Fibroblast of lung (primary cell): ENCODE data around the gene ESPN.

Source experiments
- CTCF ChIP-seq, 2 donors: IDR thresholded peaks in 1 of 2; conservative IDR thresholded peaks in 1 of 2; 1 replicate in 1 of 2; 2 replicates in 1 of 2; pipeline ENCODE4 v1.5.1; 2011 to 2012; ENCODE audit warnings: low read length in 2 of 2, control low read depth in 1 of 2, inconsistent platforms in 1 of 2, low read depth in 1 of 2, mild to moderate bottlenecking in 1 of 2
- EZH2 ChIP-seq: IDR thresholded peaks from 2 replicates; pipeline ENCODE4 v1.5.1; 2012; ENCODE audit warnings: low read length, control low read depth, mild to moderate bottlenecking; ENCODE audit errors: missing control alignments

- no peak for TF ChIP-seq CTCF (conservative IDR thresholded peaks at IDR 0.05 in 1 of 2, IDR thresholded peaks at IDR 0.05 in 1 of 2; ENCODE audit: low read depth in 1 of 2, low read length in 2 of 2)
- TF ChIP-seq EZH2: no peak
These were observed 84.8 kb downstream of the ESPN start for GRCh38 chr1:6509220-6509918.
